ENCODE measurements around the gene ARIH2.

GRCh38 chr3:48935530-48935929, 16.9 kb downstream of the ARIH2 start:
- TF ChIP-seq, protein P1, sequence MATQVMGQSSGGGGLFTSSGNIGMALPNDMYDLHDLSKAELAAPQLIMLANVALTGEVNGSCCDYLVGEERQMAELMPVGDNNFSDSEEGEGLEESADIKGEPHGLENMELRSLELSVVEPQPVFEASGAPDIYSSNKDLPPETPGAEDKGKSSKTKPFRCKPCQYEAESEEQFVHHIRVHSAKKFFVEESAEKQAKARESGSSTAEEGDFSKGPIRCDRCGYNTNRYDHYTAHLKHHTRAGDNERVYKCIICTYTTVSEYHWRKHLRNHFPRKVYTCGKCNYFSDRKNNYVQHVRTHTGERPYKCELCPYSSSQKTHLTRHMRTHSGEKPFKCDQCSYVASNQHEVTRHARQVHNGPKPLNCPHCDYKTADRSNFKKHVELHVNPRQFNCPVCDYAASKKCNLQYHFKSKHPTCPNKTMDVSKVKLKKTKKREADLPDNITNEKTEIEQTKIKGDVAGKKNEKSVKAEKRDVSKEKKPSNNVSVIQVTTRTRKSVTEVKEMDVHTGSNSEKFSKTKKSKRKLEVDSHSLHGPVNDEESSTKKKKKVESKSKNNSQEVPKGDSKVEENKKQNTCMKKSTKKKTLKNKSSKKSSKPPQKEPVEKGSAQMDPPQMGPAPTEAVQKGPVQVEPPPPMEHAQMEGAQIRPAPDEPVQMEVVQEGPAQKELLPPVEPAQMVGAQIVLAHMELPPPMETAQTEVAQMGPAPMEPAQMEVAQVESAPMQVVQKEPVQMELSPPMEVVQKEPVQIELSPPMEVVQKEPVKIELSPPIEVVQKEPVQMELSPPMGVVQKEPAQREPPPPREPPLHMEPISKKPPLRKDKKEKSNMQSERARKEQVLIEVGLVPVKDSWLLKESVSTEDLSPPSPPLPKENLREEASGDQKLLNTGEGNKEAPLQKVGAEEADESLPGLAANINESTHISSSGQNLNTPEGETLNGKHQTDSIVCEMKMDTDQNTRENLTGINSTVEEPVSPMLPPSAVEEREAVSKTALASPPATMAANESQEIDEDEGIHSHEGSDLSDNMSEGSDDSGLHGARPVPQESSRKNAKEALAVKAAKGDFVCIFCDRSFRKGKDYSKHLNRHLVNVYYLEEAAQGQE (IDR thresholded peaks at IDR 0.05; ENCODE audit: insufficient read depth in 1 of 2, low read depth in 2 of 2, low read length in 1 of 2) = no peak
- TF ChIP-seq, protein P2, sequence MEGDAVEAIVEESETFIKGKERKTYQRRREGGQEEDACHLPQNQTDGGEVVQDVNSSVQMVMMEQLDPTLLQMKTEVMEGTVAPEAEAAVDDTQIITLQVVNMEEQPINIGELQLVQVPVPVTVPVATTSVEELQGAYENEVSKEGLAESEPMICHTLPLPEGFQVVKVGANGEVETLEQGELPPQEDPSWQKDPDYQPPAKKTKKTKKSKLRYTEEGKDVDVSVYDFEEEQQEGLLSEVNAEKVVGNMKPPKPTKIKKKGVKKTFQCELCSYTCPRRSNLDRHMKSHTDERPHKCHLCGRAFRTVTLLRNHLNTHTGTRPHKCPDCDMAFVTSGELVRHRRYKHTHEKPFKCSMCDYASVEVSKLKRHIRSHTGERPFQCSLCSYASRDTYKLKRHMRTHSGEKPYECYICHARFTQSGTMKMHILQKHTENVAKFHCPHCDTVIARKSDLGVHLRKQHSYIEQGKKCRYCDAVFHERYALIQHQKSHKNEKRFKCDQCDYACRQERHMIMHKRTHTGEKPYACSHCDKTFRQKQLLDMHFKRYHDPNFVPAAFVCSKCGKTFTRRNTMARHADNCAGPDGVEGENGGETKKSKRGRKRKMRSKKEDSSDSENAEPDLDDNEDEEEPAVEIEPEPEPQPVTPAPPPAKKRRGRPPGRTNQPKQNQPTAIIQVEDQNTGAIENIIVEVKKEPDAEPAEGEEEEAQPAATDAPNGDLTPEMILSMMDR (IDR thresholded peaks at IDR 0.05) = no peak
- TF ChIP-seq POLR2AphosphoS5 (IDR thresholded peaks at IDR 0.05; ENCODE audit: low read depth, low read length) = no peak
